Measurements from ENCODE around the gene CERT1. TPM values are rescaled to one million over a fixed set of nuclear protein-coding genes. Genes with fewer than 3 reads are reported as not detected.

The CERT1 gene
- total RNA-seq, 1 experiment from 2014 or later = 17.6 TPM

DNA sequence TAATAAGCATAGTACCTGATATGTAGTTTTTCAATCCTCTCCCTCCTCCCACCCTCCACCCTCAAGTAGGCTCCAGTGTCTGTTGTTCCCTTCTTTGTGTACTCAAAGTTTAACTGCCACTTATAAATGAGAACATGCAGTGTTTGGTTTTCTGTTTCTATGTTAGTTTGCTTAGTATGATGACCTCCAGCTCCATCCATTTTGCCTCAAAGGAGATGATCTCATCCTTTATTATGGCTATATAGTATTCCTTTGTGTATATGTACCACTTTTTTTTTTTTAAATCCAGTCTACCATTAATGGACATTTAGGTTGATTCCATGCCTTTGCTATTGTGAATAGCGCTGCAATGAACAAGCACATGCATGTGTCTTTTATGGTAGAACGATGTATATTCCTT is 20.8 kb upstream of the CERT1 start:
- Histone ChIP-seq H3F3A (ENCODE audit: insufficient read depth, low read depth) (no peaks in the 10 kb centered on the region), H3K27ac (no peak overlapping the region), H3K4me1 (replicated peaks; ENCODE audit: insufficient read depth) (no peaks in the 10 kb centered on the region), H3K27me3 (ENCODE audit: insufficient read depth, low read depth) (no peaks in the 10 kb centered on the region), H4K20me1 (ENCODE audit: insufficient read depth) (no peaks in the 10 kb centered on the region), H3K79me2 (ENCODE audit: low read depth) (no peaks in the 10 kb centered on the region; the same call in 1 of the 2 replicates), H3K4me2 (no peak overlapping the region), H3K36me3 (ENCODE audit: low read depth) (no peaks in the 10 kb centered on the region), H3K9me2 (ENCODE audit: insufficient read depth) (no peaks in the 10 kb centered on the region), H2AFZ (no peak overlapping the region), H3K4me3 (no peak overlapping the region), H3K9me3 (ENCODE audit: insufficient read depth, low read depth) (no peaks in the 10 kb centered on the region)
- intact Hi-C loops (cut with micrococcal nuclease; ENCODE audit: unreplicated experiment) = no loop called here
- ChIA-PET POLR2A (ENCODE audit: unreplicated experiment) (interaction anchor here (0.6 kb wide), 1 partner anchor 35 kb away, joined by 3 read pairs; no protein-coding TSS in a partner anchor), CTCF (no interaction called here)
- no TSS peak for BruUV-seq (replicated peaks)
- TF ChIP-seq, protein P1, sequence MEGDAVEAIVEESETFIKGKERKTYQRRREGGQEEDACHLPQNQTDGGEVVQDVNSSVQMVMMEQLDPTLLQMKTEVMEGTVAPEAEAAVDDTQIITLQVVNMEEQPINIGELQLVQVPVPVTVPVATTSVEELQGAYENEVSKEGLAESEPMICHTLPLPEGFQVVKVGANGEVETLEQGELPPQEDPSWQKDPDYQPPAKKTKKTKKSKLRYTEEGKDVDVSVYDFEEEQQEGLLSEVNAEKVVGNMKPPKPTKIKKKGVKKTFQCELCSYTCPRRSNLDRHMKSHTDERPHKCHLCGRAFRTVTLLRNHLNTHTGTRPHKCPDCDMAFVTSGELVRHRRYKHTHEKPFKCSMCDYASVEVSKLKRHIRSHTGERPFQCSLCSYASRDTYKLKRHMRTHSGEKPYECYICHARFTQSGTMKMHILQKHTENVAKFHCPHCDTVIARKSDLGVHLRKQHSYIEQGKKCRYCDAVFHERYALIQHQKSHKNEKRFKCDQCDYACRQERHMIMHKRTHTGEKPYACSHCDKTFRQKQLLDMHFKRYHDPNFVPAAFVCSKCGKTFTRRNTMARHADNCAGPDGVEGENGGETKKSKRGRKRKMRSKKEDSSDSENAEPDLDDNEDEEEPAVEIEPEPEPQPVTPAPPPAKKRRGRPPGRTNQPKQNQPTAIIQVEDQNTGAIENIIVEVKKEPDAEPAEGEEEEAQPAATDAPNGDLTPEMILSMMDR (conservative IDR thresholded peaks at IDR 0.05) = no peak
- no peak for TF ChIP-seq EZH2 (IDR thresholded peaks at IDR 0.05; ENCODE audit: low read depth)
- DNase-seq = no peak

DNA sequence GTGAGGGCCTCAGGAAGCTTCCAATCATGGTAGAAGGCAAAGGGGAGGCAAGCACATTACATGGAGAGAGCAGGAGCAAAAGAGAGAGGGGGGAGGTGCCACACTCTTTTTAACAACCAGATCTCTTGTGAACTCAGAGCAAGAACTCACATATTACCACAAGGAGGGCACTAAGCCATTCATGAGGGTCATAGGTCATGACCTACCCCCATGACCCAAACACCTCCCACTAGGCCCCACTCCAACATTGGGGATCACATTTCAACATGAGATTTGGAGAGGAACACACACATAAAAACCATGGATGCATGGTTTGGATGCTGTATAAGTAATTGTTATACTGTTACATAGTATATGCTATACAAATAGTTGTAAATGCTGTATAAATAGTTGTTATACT is 17.8 kb upstream of the CERT1 start:
- BruUV-seq (replicated peaks) = no TSS peak
- no peaks in the 10 kb centered on the region for H3K9me3 ChIP-seq (ENCODE audit: insufficient read depth, low read depth)
- H3K4me3 ChIP-seq = no peak overlapping the region
- no peaks in the 10 kb centered on the region for H3K9me2 ChIP-seq (ENCODE audit: insufficient read depth)
- no peak overlapping the region for H3K4me2 ChIP-seq
- H3K36me3 ChIP-seq (ENCODE audit: low read depth) = no peaks in the 10 kb centered on the region
- H3F3A ChIP-seq (ENCODE audit: insufficient read depth, low read depth) = no peaks in the 10 kb centered on the region
- intact Hi-C loops (cut with micrococcal nuclease; ENCODE audit: unreplicated experiment) = no loop called here
- TF ChIP-seq, protein P1 (conservative IDR thresholded peaks at IDR 0.05) = no peak
- no peak for TF ChIP-seq EZH2 (IDR thresholded peaks at IDR 0.05; ENCODE audit: low read depth)
- no peak overlapping the region for H2AFZ ChIP-seq
- no peaks in the 10 kb centered on the region for H3K4me1 ChIP-seq (replicated peaks; ENCODE audit: insufficient read depth)
- no peak for DNase-seq
- H4K20me1 ChIP-seq (ENCODE audit: insufficient read depth) = no peaks in the 10 kb centered on the region; the same call in 1 of the 2 replicates
- ChIA-PET POLR2A (ENCODE audit: unreplicated experiment) (no interaction called here), CTCF (no interaction called here)
- no peak overlapping the region for H3K27ac ChIP-seq
- no peaks in the 10 kb centered on the region for H3K27me3 ChIP-seq (ENCODE audit: insufficient read depth, low read depth)
- H3K79me2 ChIP-seq (ENCODE audit: low read depth) = peaks cover 6% of the 10 kb centered on the region

DNA sequence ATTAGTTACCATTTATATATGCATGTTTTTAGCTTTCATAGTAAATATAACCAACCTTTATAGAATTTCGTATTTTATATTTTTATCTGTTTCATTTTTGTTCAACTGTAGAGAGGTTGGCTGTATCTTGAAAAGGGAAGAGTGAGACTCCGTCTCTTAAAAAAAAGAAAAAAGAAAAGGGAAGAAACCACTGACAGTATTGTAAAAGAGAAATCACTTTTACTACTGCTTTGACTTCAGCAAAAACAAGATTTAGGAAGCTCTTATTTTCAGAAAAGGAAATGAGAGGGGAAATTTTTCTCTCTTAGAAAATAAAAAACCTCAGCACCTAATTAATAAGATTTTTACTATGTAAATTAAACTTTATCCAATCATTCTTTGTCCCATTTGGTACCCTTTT is 14.6 kb upstream of the CERT1 start:
- Histone ChIP-seq H3F3A (ENCODE audit: insufficient read depth, low read depth) (no peaks in the 10 kb centered on the region; the same call in 1 of the 2 replicates), H3K27me3 (ENCODE audit: insufficient read depth, low read depth) (no peaks in the 10 kb centered on the region), H3K4me2 (no peak overlapping the region), H3K4me3 (no peak overlapping the region), H2AFZ (no peak overlapping the region), H3K4me1 (replicated peaks; ENCODE audit: insufficient read depth) (peaks cover 15% of the 10 kb centered on the region), H3K27ac (no peak overlapping the region), H3K9me3 (ENCODE audit: insufficient read depth, low read depth) (peaks cover 6% of the 10 kb centered on the region), H3K79me2 (ENCODE audit: low read depth) (peaks cover 23% of the 10 kb centered on the region), H3K9me2 (ENCODE audit: insufficient read depth) (no peaks in the 10 kb centered on the region), H4K20me1 (ENCODE audit: insufficient read depth) (peaks cover 4% of the 10 kb centered on the region; the same call in 1 of the 2 replicates), H3K36me3 (ENCODE audit: low read depth) (peaks cover 7% of the 10 kb centered on the region; the same call in 1 of the 2 replicates)
- POLR2A ChIA-PET (ENCODE audit: unreplicated experiment) = interaction anchor here (0.7 kb wide), 1 partner anchor 9 kb away, joined by 6 read pairs; no protein-coding TSS in a partner anchor
- intact Hi-C loops (cut with micrococcal nuclease; ENCODE audit: unreplicated experiment) = no loop called here
- no peak for DNase-seq
- TF ChIP-seq EZH2 (IDR thresholded peaks at IDR 0.05; ENCODE audit: low read depth) = no peak
- TF ChIP-seq, protein P1 (conservative IDR thresholded peaks at IDR 0.05) = no peak
- CTCF ChIA-PET = no interaction called here
- no TSS peak for BruUV-seq (replicated peaks)

All from PC-9 (cell line).